ENCODE results near the gene TMEM200A.
"Not testable (repeated sequence)": the region's sequence is repeated elsewhere in the genome, so short reads cannot be mapped to it uniquely, and the experiment has no call there.

The TMEM200A gene

GRCh38 chr6:130365166-130366106 is at the start of gene TMEM200A:
Gene TMEM200A (plus strand): TSS chr6:130366017. CDS start chr6:130440423, 74,406 bp downstream.
- no peak for DNase-seq

GRCh38 chr6:130320908-130321307 is 44.9 kb upstream of the TMEM200A start:
- DNase-seq, result no peak

- DNase-seq, result no peak
Observed at GRCh38 chr6:130322673-130323268, 43.0 kb upstream of the TMEM200A start.

GRCh38 chr6:130324657-130325056 is 41.2 kb upstream of the TMEM200A start:
- DNase-seq, result no peak

- no peak for DNase-seq
Observed at GRCh38 chr6:130326496-130326895, 39.3 kb upstream of the TMEM200A start.

GRCh38 chr6:130337534-130337933 is 28.3 kb upstream of the TMEM200A start:
- no peak for DNase-seq

GRCh38 chr6:130346324-130346723 is 19.5 kb upstream of the TMEM200A start:
- DNase-seq, result not testable (repeated sequence)

- DNase-seq, result no peak
Observed at GRCh38 chr6:130354322-130354721, 11.5 kb upstream of the TMEM200A start.

GRCh38 chr6:130355572-130355971 is 10.2 kb upstream of the TMEM200A start:
- DNase-seq, result no peak

- no peak for DNase-seq
Observed at GRCh38 chr6:130357436-130357835, 8.4 kb upstream of the TMEM200A start.

- no peak for DNase-seq
Observed at GRCh38 chr6:130359736-130360135, 6.1 kb upstream of the TMEM200A start.

GRCh38 chr6:130362128-130362527 is 3.7 kb upstream of the TMEM200A start:
- no peak for DNase-seq

GRCh38 chr6:130364224-130364780 is 1.5 kb upstream of the TMEM200A start:
- no peak for DNase-seq

GRCh38 chr6:130366107-130367005 is 539 bp downstream of the TMEM200A start:
- DNase-seq, result no peak

GRCh38 chr6:130367767-130368166 is 1.9 kb downstream of the TMEM200A start:
- DNase-seq, result no peak

GRCh38 chr6:130368576-130368975 is 2.8 kb downstream of the TMEM200A start:
- DNase-seq, result no peak

- no peak for DNase-seq
Observed at GRCh38 chr6:130369831-130370230, 4.0 kb downstream of the TMEM200A start.

- no peak for DNase-seq
Observed at GRCh38 chr6:130371921-130372420, 6.2 kb downstream of the TMEM200A start.

- no peak for DNase-seq
Observed at GRCh38 chr6:130372786-130373185, 7.0 kb downstream of the TMEM200A start.

GRCh38 chr6:130373992-130374391 is 8.2 kb downstream of the TMEM200A start:
- DNase-seq, result no peak

- no peak for DNase-seq
Observed at GRCh38 chr6:130376936-130377335, 11.1 kb downstream of the TMEM200A start.

GRCh38 chr6:130377371-130377770 is 11.6 kb downstream of the TMEM200A start:
- DNase-seq, result no peak

GRCh38 chr6:130377915-130378314 is 12.1 kb downstream of the TMEM200A start:
- DNase-seq, result no peak

Measured in 8988T (cell line).